ENCODE data around the gene PPP2CA. TPM values are rescaled to one million over a fixed set of nuclear protein-coding genes. Genes with fewer than 3 reads are reported as not detected.

PPP2CA gene
- total and polyA plus RNA-seq, 2 experiments from 2014 or later = 327 to 508 TPM

DNA sequence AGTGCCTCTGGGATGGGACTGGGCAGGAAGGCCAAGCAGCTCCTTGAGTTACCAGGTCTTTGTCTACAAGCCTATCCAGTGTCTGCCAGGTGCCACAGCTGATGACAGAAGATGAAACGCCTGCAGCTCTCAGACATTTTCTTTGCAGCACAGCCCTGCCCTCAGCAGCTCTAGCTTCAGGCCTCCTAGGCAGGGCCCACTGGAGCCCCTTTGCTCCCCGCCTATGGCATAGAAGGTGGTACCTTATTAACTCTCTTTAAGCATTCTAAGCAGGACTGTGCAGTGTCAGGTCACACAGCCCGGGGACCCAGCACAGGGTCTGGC, 47.8 kb downstream of the PPP2CA start:
- H3K27ac ChIP-seq = peak overlapping the region; percentile 100
- no peak for DNase-seq (ENCODE audit: low read depth in 1 of 2, low spot score in 1 of 2)
- H3K4me1 ChIP-seq (ENCODE audit: low read depth) = peaks cover 16% of the 10 kb centered on the region
- H3K27me3 ChIP-seq = no peaks in the 10 kb centered on the region
- no peaks in the 10 kb centered on the region for H3K9me3 ChIP-seq (ENCODE audit: low read depth)
- TF ChIP-seq, protein P1, sequence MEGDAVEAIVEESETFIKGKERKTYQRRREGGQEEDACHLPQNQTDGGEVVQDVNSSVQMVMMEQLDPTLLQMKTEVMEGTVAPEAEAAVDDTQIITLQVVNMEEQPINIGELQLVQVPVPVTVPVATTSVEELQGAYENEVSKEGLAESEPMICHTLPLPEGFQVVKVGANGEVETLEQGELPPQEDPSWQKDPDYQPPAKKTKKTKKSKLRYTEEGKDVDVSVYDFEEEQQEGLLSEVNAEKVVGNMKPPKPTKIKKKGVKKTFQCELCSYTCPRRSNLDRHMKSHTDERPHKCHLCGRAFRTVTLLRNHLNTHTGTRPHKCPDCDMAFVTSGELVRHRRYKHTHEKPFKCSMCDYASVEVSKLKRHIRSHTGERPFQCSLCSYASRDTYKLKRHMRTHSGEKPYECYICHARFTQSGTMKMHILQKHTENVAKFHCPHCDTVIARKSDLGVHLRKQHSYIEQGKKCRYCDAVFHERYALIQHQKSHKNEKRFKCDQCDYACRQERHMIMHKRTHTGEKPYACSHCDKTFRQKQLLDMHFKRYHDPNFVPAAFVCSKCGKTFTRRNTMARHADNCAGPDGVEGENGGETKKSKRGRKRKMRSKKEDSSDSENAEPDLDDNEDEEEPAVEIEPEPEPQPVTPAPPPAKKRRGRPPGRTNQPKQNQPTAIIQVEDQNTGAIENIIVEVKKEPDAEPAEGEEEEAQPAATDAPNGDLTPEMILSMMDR (IDR thresholded peaks at IDR 0.05; ENCODE audit: low read depth, low read length) = no peak
- H3K4me3 ChIP-seq = no peak overlapping the region
- H3K36me3 ChIP-seq = no peaks in the 10 kb centered on the region

DNA sequence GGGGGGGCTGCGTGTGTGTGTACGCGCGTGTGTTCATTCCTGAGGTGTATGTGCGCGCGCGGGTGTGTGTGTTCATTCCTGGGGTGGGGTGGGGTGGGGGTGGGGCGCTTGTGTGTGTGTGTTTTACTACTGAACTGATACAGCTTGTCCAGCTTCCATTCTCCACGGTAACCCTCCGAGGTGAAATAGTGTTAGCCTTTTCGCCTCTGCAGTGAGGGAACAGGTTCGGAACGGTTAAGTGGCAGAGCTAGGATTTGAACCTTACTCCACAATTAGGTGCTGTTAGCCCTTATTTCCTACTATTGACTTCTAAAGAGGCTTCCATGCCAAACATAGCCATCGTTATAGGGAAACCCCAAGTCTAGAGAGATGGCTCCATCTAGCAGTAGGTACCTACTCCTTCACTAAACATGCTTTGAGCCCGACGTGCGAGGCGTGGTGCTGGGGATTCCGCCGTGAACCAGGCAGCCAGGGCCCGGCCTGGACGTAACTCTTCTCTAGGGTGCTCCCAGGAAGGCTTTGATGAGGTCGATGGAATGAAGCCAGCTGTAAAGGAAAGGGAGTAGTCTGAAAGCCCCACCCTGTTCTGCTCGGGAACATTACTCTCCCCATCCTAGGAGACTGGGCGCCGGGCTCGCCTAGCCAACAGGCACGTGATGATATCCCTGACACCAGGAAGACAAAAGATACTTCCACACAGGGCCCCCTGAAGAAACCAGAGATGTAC, 48.3 kb downstream of the PPP2CA start:
- no peaks in the 10 kb centered on the region for H3K27me3 ChIP-seq
- H3K36me3 ChIP-seq = no peaks in the 10 kb centered on the region
- H3K4me3 ChIP-seq = peak overlapping the region; percentile 67
- peak in 1 of 2 donors; percentile 57 for DNase-seq (ENCODE audit: low read depth in 1 of 2, low spot score in 1 of 2)
- peak overlapping the region; percentile 100 for H3K27ac ChIP-seq
- no peaks in the 10 kb centered on the region for H3K9me3 ChIP-seq (ENCODE audit: low read depth)
- peaks cover 16% of the 10 kb centered on the region for H3K4me1 ChIP-seq (ENCODE audit: low read depth)
- TF ChIP-seq, protein P1 (IDR thresholded peaks at IDR 0.05; ENCODE audit: low read depth, low read length) = no peak

DNA sequence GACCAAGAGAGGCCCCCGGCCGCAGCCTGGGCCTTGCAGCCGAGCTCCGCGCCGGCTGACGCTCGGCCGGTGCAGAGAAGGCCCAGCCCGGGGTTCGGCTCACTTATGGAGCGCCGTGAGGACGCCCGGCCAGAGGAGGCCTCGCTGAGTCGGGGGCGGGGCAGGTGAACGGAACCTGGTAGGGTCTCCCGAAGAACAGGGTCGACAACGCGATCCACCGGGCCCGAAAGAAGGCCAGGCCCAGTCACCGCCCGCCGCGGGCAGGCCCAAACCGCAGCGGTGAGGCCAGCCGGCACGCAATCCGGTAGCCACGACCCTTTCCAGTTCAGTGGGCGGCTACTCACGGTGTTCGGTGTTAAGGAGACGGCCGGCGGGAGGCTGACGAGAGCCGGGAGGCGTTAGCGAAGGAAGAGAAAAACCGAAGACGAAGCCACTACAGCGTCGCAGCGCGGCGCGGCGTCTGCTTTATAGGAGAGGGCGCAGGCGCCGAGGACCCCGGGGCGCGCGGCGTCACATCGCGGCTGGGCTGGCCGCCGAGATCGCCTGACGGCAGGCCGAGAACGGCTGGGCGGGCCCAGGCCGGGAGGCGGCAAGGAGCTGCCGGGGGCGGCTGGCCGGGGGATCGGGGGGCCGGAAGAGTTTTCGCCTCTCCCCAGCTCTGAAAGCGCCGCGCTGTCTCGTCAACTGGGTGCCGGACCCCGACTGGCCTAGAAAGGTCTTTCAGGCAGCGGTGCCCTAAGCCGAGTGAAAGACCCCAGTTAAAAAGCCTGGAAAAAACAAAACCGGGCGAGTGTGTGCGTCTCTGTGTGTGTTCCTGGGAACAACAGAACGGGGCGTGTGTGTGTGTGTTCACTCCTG, 49.1 kb downstream of the PPP2CA start, which contains the start of gene SKP1:
Gene SKP1, minus strand, starts transcription at position 440 of the 858 bp plus-strand sequence. CDS start 2,928 bp downstream, outside the sequence.
- H3K27me3 ChIP-seq = no peaks in the 10 kb centered on the region
- TF ChIP-seq, protein P1 (IDR thresholded peaks at IDR 0.05; ENCODE audit: low read depth, low read length) = no peak
- DNase-seq (ENCODE audit: low read depth in 1 of 2, low spot score in 1 of 2) = peak; percentile 84 to 93
- peak within 1 kb of the TSS; percentile 67 for H3K4me3 ChIP-seq
- H3K27ac ChIP-seq = peak within 1 kb of the TSS; percentile 100
- no peaks in the 10 kb centered on the region for H3K9me3 ChIP-seq (ENCODE audit: low read depth)
- peaks cover 16% of the 10 kb centered on the region for H3K4me1 ChIP-seq (ENCODE audit: low read depth)
- H3K36me3 ChIP-seq = peaks cover 6% of the 10 kb centered on the region

DNA sequence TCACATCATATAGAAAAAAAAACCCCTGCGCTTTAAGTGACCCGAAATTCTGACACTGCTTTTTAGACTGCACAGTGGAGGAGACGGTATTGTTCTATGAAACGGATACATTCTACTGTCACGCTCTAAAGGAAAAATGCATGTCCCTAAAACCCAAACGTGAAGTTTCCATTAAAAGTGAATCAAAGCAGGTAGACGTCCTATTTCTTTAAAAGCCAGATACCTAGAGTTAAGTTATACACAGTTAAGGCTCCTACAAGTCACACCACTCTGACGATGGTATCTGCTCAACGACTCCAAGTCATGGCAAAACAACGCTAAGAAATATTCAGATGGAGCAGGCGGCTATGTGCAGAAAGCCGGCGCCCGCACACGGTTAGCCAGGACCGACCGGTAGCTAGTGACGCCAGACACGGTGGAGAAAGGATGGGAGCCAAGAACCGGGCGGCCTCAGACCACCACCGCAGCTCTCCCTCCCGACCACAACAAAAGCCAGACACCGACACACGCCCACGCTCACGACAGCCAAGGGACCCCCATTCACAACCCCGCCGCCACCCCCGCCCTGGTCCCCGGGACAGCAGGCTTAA, 49.9 kb downstream of the PPP2CA start:
- H3K4me3 ChIP-seq = peak overlapping the region; percentile 67
- no peaks in the 10 kb centered on the region for H3K27me3 ChIP-seq
- no peaks in the 10 kb centered on the region for H3K9me3 ChIP-seq (ENCODE audit: low read depth)
- peaks cover 13% of the 10 kb centered on the region for H3K36me3 ChIP-seq
- peak; percentile 42 to 59 for DNase-seq (ENCODE audit: low read depth in 1 of 2, low spot score in 1 of 2)
- peaks cover 16% of the 10 kb centered on the region for H3K4me1 ChIP-seq (ENCODE audit: low read depth)
- TF ChIP-seq, protein P1 (IDR thresholded peaks at IDR 0.05; ENCODE audit: low read depth, low read length) = no peak
- H3K27ac ChIP-seq = peak overlapping the region; percentile 100
